ENCODE measurements around the gene FAM3A. TPM values are rescaled to one million over a fixed set of nuclear protein-coding genes. Genes with fewer than 3 reads are reported as not detected.

FAM3A gene
- total and polyA plus RNA-seq, 2 of the 4 experiments (the other 2 are of a cell fraction) = 14.0 to 47.2 TPM

DNA sequence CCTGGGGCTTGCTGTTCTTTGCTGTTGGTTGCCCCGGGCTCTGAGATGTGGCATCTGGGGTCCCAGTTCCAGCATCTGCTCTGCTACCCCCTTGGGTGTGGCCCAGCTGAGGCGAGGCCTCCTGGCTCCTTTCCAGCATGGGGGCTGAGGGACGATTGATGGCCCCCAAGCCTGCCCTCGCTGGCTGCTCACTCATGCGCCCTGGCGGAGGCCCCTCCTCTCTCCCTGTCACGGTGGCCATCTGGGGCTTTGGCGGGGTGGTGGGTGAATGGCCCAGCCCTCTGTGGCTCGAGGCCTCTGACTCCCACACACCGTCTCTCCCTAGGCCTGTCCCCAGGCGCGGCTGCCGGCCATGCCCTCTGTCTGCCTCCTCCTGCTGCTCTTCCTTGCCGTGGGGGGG, 56.2 kb downstream of the FAM3A start:
- peak overlapping the region; percentile 16; the same call in 1 of the 2 replicates for H3K27ac ChIP-seq (ENCODE audit: insufficient read depth, low read length)
- no peak overlapping the region for H3K18ac ChIP-seq (ENCODE audit: low read depth, low read length)
- peaks cover 39% of the 10 kb centered on the region for H4K20me1 ChIP-seq (ENCODE audit: insufficient read depth, low read length)
- 0 out of 2 replicates have a peak overlapping the region, but pooled peaks have one; percentile 28 for H2AK5ac ChIP-seq (ENCODE audit: low read depth, low read length)
- no peak overlapping the region for H4K5ac ChIP-seq (ENCODE audit: low read depth, low read length)
- dilution Hi-C loops (cut with HindIII; ENCODE audit: low sequenced_read_pairs, unreplicated experiment) = no loop called here
- intact Hi-C loops (cut with micrococcal nuclease) = no loop called here
- H4K91ac ChIP-seq (ENCODE audit: insufficient read depth, low read depth, low read length) = no peak overlapping the region; the same call in 1 of the 2 replicates
- H3K4me2 ChIP-seq (ENCODE audit: low read depth, low read length) = peak overlapping the region; percentile 83
- ATAC-seq (ENCODE audit: low read depth) (peak; percentile 28), DNase-seq (no peak)
- H2AK9ac ChIP-seq (replicated peaks; ENCODE audit: low read depth, low read length, poor library complexity) = peak overlapping the region; percentile 96
- no peak overlapping the region for H4K8ac ChIP-seq (ENCODE audit: low read depth in 2 of 2, low read length in 2 of 2)
- H3K36me3 ChIP-seq (ENCODE audit: control insufficient read depth, insufficient read depth, low read length) = peaks cover 40% of the 10 kb centered on the region
- no peak overlapping the region for H2BK20ac ChIP-seq (ENCODE audit: low read depth, low read length)
- no peak overlapping the region; the same call in 1 of the 2 replicates for H3K23ac ChIP-seq (ENCODE audit: low read depth, low read length)
- no peaks in the 10 kb centered on the region; the same call in 1 of the 2 replicates for H3K9me3 ChIP-seq (ENCODE audit: control insufficient read depth, insufficient read depth, low read length)
- H2BK15ac ChIP-seq (ENCODE audit: low read depth, low read length) = no peak overlapping the region
- TF ChIP-seq, protein P1, sequence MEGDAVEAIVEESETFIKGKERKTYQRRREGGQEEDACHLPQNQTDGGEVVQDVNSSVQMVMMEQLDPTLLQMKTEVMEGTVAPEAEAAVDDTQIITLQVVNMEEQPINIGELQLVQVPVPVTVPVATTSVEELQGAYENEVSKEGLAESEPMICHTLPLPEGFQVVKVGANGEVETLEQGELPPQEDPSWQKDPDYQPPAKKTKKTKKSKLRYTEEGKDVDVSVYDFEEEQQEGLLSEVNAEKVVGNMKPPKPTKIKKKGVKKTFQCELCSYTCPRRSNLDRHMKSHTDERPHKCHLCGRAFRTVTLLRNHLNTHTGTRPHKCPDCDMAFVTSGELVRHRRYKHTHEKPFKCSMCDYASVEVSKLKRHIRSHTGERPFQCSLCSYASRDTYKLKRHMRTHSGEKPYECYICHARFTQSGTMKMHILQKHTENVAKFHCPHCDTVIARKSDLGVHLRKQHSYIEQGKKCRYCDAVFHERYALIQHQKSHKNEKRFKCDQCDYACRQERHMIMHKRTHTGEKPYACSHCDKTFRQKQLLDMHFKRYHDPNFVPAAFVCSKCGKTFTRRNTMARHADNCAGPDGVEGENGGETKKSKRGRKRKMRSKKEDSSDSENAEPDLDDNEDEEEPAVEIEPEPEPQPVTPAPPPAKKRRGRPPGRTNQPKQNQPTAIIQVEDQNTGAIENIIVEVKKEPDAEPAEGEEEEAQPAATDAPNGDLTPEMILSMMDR (conservative IDR thresholded peaks at IDR 0.05; ENCODE audit: low read depth, low read length) = no peak
- TF ChIP-seq MXI1 (IDR thresholded peaks at IDR 0.05; ENCODE audit: borderline replicate concordance, low read depth, low read length) (no peak), POLR2A (IDR thresholded peaks at IDR 0.05; ENCODE audit: low read depth, low read length) (no peak), FOS (IDR thresholded peaks at IDR 0.05; ENCODE audit: low read depth, low read length) (no peak), SMC3 (IDR thresholded peaks at IDR 0.05; ENCODE audit: low read depth, low read length) (no peak), CEBPB (IDR thresholded peaks at IDR 0.05; ENCODE audit: low read depth, low read length) (no peak), NFE2L2 (IDR thresholded peaks at IDR 0.05; ENCODE audit: low read depth, low read length) (no peak), CHD1 (IDR thresholded peaks at IDR 0.05; ENCODE audit: low read depth, low read length) (no peak), MAZ (IDR thresholded peaks at IDR 0.05; ENCODE audit: borderline replicate concordance, low read depth, low read length) (no peak), RFX5 (IDR thresholded peaks at IDR 0.05; ENCODE audit: low read depth, low read length) (no peak), MAFK (IDR thresholded peaks at IDR 0.05; ENCODE audit: low read depth, low read length) (no peak), RAD21 (IDR thresholded peaks at IDR 0.05; ENCODE audit: low read length) (no peak)
- TF ChIP-seq, protein P2, sequence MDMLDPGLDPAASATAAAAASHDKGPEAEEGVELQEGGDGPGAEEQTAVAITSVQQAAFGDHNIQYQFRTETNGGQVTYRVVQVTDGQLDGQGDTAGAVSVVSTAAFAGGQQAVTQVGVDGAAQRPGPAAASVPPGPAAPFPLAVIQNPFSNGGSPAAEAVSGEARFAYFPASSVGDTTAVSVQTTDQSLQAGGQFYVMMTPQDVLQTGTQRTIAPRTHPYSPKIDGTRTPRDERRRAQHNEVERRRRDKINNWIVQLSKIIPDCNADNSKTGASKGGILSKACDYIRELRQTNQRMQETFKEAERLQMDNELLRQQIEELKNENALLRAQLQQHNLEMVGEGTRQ (IDR thresholded peaks at IDR 0.05; ENCODE audit: low read depth, low read length) = no peak
- TF ChIP-seq, protein P3, sequence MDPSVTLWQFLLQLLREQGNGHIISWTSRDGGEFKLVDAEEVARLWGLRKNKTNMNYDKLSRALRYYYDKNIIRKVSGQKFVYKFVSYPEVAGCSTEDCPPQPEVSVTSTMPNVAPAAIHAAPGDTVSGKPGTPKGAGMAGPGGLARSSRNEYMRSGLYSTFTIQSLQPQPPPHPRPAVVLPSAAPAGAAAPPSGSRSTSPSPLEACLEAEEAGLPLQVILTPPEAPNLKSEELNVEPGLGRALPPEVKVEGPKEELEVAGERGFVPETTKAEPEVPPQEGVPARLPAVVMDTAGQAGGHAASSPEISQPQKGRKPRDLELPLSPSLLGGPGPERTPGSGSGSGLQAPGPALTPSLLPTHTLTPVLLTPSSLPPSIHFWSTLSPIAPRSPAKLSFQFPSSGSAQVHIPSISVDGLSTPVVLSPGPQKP (IDR thresholded peaks at IDR 0.05; ENCODE audit: borderline replicate concordance, low read depth, low read length) = no peak
- ChIA-PET CTCF (interaction anchor here (1.9 kb wide), 1 partner anchor 67 kb away, joined by 5 read pairs; no protein-coding TSS in a partner anchor), POLR2A (ENCODE audit: unreplicated experiment) (no interaction called here)
- H3K9ac ChIP-seq (ENCODE audit: low read depth, low read length) = peak overlapping the region; percentile 58
- H2AFZ ChIP-seq (replicated peaks; ENCODE audit: low read length, poor library complexity) = peak overlapping the region; percentile 72
- in situ Hi-C loops (cut with MboI; ENCODE audit: low sequenced_read_pairs) = no loop called here
- H3K4ac ChIP-seq (ENCODE audit: low read depth, low read length) = no peak overlapping the region
- H3K9me1 ChIP-seq (ENCODE audit: insufficient read depth, low read length) = no peaks in the 10 kb centered on the region
- no peaks in the 10 kb centered on the region for H3K27me3 ChIP-seq (ENCODE audit: control insufficient read depth, insufficient read depth, low read length)
- WGBS, 2 experiments (ENCODE audit: extremely low coverage in 2 of 2, insufficient read length in 1 of 2) = 35% methylated on average over 4 of the region's 14 CpGs; no CpG with 5 or more reads in 1 of the 2 experiments
- peak overlapping the region; percentile 74 for H3K4me3 ChIP-seq (ENCODE audit: insufficient read depth, low read depth, low read length)
- no TSS peak for BruUV-seq (replicated peaks)
- H3K4me1 ChIP-seq (ENCODE audit: control insufficient read depth, insufficient read depth, low read length) = peaks cover 4% of the 10 kb centered on the region; the same call in 1 of the 2 replicates
- peak overlapping the region; percentile 26 for H2BK5ac ChIP-seq (ENCODE audit: low read depth, low read length, poor library complexity, severe bottlenecking)
- no peak overlapping the region for H3K14ac ChIP-seq (replicated peaks; ENCODE audit: low read depth, low read length)
- H3K79me1 ChIP-seq (ENCODE audit: low read depth in 1 of 2, low read length in 2 of 2) = peaks cover 0 to 16% of the 10 kb centered on the region in 2 experiments; a peak in 3 of 4 replicates
- no peak overlapping the region for H2BK120ac ChIP-seq (ENCODE audit: low read depth, low read length)
- 0 out of 2 replicates have a peak overlapping the region, but pooled peaks have one; percentile 3 for H3K56ac ChIP-seq (ENCODE audit: extremely low read depth, insufficient read depth, low read length)
